ENCODE results near the gene ADAMTS12. TPM values are rescaled to one million over a fixed set of nuclear protein-coding genes. Genes with fewer than 3 reads are reported as not detected.

Gene ADAMTS12
- total and polyA plus RNA-seq, 4 donors: 0.49 to 6.4 (median 2.3) TPM

DNA sequence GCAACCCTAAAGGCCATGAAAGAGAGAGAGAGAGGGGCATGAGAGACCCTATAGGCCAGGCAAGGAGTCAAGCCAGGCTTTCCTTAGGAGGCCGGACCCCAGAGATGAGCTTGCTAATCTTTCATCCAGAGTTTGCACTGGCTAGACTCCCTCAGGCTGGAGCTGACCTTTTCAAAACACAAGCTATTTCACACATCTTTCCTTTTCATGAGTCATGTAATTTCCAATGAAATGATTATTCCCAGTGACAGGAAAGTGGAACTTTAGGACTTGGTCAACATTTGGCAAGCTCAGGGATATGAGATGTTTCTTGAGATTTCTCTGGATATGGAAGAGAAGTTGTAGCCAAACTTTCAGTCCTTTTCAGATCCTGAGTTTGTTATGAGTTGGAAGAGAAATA is 333.3 kb downstream of the ADAMTS12 start:
- WGBS: 90% methylated on average over 1 of the region's 1 CpG
- no peak for TF ChIP-seq HNF4G (IDR thresholded peaks at IDR 0.05)
- TF ChIP-seq, protein P1, sequence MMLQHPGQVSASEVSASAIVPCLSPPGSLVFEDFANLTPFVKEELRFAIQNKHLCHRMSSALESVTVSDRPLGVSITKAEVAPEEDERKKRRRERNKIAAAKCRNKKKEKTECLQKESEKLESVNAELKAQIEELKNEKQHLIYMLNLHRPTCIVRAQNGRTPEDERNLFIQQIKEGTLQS (IDR thresholded peaks at IDR 0.05): no peak
- Histone ChIP-seq H3K9me3 (ENCODE audit: control insufficient read depth in 4 of 4, low read length in 3 of 4) (no peaks in the 10 kb centered on the region), H3K27ac (ENCODE audit: low read depth in 1 of 2, low read length in 2 of 2) (no peak overlapping the region), H3K36me3 (ENCODE audit: control insufficient read depth in 4 of 4, insufficient read depth in 3 of 4, low read depth in 1 of 4, low read length in 3 of 4) (no peaks in the 10 kb centered on the region), H3K9ac (ENCODE audit: low read depth in 1 of 2, low read length in 2 of 2) (no peak overlapping the region), H3K4me1 (ENCODE audit: control insufficient read depth in 4 of 4, insufficient read depth in 4 of 4, low read length in 3 of 4) (no peaks in the 10 kb centered on the region), H3K4me3 (ENCODE audit: low read depth in 1 of 3, low read length in 3 of 3) (no peak overlapping the region), H3K27me3 (ENCODE audit: control insufficient read depth in 4 of 4, insufficient read depth in 4 of 4, low read length in 3 of 4) (no peaks in the 10 kb centered on the region)
- no peak for DNase-seq (ENCODE audit: low spot score)

DNA sequence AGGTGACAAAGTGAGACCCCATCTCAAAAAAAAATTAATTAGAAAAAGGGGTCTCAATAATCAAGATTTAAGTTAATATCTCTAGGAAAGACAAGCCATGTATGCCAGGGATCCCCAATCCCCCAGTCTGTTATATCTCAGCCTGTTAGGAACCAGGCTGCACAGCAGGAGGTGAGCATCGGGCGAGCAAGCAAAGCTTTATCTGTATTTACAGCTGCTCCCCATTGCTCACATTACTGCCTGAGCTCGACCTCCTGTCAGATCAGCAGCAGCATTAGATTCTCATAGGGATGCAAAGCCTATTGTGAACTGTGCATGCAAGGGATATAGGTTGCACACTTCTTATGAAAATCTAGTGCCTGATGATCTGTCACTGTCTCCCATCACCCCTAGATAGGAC is 334.2 kb downstream of the ADAMTS12 start:
- no peak overlapping the region for H3K27ac ChIP-seq (ENCODE audit: low read depth in 1 of 2, low read length in 2 of 2)
- H3K9ac ChIP-seq (ENCODE audit: low read depth in 1 of 2, low read length in 2 of 2): no peak overlapping the region
- H3K36me3 ChIP-seq (ENCODE audit: control insufficient read depth in 4 of 4, insufficient read depth in 3 of 4, low read depth in 1 of 4, low read length in 3 of 4): no peaks in the 10 kb centered on the region
- H3K9me3 ChIP-seq (ENCODE audit: control insufficient read depth in 4 of 4, low read length in 3 of 4): no peaks in the 10 kb centered on the region
- no peak overlapping the region for H3K4me3 ChIP-seq (ENCODE audit: low read depth in 1 of 3, low read length in 3 of 3)
- 79% methylated on average over 3 of the region's 3 CpGs for WGBS
- TF ChIP-seq RAD21 (IDR thresholded peaks at IDR 0.05): no peak
- TF ChIP-seq, protein P2, sequence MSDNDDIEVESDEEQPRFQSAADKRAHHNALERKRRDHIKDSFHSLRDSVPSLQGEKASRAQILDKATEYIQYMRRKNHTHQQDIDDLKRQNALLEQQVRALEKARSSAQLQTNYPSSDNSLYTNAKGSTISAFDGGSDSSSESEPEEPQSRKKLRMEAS (IDR thresholded peaks at IDR 0.05): no peak
- TF ChIP-seq, protein P3, sequence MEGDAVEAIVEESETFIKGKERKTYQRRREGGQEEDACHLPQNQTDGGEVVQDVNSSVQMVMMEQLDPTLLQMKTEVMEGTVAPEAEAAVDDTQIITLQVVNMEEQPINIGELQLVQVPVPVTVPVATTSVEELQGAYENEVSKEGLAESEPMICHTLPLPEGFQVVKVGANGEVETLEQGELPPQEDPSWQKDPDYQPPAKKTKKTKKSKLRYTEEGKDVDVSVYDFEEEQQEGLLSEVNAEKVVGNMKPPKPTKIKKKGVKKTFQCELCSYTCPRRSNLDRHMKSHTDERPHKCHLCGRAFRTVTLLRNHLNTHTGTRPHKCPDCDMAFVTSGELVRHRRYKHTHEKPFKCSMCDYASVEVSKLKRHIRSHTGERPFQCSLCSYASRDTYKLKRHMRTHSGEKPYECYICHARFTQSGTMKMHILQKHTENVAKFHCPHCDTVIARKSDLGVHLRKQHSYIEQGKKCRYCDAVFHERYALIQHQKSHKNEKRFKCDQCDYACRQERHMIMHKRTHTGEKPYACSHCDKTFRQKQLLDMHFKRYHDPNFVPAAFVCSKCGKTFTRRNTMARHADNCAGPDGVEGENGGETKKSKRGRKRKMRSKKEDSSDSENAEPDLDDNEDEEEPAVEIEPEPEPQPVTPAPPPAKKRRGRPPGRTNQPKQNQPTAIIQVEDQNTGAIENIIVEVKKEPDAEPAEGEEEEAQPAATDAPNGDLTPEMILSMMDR (IDR thresholded peaks at IDR 0.05; ENCODE audit: low read depth, low read length, missing input control): no peak
- no peak for TF ChIP-seq FOXA1 (IDR thresholded peaks at IDR 0.05)
- no peak for TF ChIP-seq RXRA (IDR thresholded peaks at IDR 0.05)
- TF ChIP-seq HNF4A (conservative IDR thresholded peaks at IDR 0.05): no peak
- TF ChIP-seq SP1 (IDR thresholded peaks at IDR 0.05): no peak
- no peaks in the 10 kb centered on the region for H3K27me3 ChIP-seq (ENCODE audit: control insufficient read depth in 4 of 4, insufficient read depth in 4 of 4, low read length in 3 of 4)
- no peaks in the 10 kb centered on the region for H3K4me1 ChIP-seq (ENCODE audit: control insufficient read depth in 4 of 4, insufficient read depth in 4 of 4, low read length in 3 of 4)
- no peak for DNase-seq (ENCODE audit: low spot score)

DNA sequence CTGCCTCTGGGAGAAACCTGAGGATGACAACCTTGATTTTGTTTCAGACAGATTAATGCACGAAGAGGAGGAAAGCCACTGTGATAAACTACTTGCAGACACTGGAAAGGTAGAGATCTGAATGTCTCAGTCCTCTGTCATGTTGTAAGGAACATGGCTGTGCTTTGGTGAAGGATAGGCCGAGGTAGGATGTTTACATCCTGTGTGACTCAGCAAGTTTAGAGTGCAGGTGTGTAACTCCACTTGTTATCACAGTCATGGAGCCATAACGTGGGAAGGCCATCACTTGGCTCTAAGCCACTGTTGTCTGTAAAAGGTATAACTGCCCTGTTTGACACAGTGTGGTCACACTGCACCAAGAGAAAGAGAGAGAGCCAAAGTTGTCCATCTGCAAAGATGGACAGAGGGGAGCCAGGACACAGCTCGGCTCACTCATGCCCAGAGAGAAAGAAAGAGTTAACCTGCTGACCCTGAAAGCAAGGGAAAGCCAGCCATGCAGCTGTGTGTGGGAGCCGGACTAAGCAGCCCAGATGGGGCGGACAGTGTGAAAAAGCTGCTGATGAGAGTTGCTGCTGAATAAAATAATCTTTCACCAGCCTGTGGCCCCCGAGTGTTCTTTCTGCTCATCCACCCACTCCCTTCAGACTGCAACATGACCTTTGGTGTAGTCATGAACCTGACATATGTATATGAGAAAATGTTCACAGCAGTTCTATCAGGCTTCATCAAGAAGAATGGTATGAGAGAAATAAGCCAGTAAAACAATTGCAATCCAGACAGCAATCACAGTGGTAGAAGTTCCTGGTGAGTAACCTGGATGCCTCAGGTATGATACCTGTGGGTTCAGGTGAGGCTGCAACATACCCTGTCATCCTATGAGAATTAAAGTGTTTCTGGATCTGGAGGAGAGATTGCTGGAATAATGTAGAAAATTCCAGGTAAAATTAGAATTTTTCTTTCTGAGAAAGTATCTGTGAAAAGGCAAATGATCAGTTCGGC is 335.2 kb downstream of the ADAMTS12 start:
- Histone ChIP-seq H3K27me3 (ENCODE audit: control insufficient read depth in 4 of 4, insufficient read depth in 4 of 4, low read length in 3 of 4) (no peaks in the 10 kb centered on the region), H3K9me3 (ENCODE audit: control insufficient read depth in 4 of 4, low read length in 3 of 4) (peaks cover 0 to 7% (median 0%) of the 10 kb centered on the region in 4 donors), H3K9ac (ENCODE audit: low read depth in 1 of 2, low read length in 2 of 2) (no peak overlapping the region), H3K27ac (ENCODE audit: low read depth in 1 of 2, low read length in 2 of 2) (no peak overlapping the region), H3K4me1 (ENCODE audit: control insufficient read depth in 4 of 4, insufficient read depth in 4 of 4, low read length in 3 of 4) (no peaks in the 10 kb centered on the region), H3K36me3 (ENCODE audit: control insufficient read depth in 4 of 4, insufficient read depth in 3 of 4, low read depth in 1 of 4, low read length in 3 of 4) (no peaks in the 10 kb centered on the region), H3K4me3 (ENCODE audit: low read depth in 1 of 3, low read length in 3 of 3) (no peak overlapping the region)
- WGBS: 79% methylated on average over 8 of the region's 8 CpGs
- DNase-seq (ENCODE audit: low spot score): no peak
- TF ChIP-seq FOXA1 (IDR thresholded peaks at IDR 0.05): no peak
- no peak for TF ChIP-seq RAD21 (IDR thresholded peaks at IDR 0.05)
- TF ChIP-seq, protein P4, sequence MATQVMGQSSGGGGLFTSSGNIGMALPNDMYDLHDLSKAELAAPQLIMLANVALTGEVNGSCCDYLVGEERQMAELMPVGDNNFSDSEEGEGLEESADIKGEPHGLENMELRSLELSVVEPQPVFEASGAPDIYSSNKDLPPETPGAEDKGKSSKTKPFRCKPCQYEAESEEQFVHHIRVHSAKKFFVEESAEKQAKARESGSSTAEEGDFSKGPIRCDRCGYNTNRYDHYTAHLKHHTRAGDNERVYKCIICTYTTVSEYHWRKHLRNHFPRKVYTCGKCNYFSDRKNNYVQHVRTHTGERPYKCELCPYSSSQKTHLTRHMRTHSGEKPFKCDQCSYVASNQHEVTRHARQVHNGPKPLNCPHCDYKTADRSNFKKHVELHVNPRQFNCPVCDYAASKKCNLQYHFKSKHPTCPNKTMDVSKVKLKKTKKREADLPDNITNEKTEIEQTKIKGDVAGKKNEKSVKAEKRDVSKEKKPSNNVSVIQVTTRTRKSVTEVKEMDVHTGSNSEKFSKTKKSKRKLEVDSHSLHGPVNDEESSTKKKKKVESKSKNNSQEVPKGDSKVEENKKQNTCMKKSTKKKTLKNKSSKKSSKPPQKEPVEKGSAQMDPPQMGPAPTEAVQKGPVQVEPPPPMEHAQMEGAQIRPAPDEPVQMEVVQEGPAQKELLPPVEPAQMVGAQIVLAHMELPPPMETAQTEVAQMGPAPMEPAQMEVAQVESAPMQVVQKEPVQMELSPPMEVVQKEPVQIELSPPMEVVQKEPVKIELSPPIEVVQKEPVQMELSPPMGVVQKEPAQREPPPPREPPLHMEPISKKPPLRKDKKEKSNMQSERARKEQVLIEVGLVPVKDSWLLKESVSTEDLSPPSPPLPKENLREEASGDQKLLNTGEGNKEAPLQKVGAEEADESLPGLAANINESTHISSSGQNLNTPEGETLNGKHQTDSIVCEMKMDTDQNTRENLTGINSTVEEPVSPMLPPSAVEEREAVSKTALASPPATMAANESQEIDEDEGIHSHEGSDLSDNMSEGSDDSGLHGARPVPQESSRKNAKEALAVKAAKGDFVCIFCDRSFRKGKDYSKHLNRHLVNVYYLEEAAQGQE (IDR thresholded peaks at IDR 0.05): no peak
- TF ChIP-seq, protein P1 (IDR thresholded peaks at IDR 0.05): no peak
- no peak for TF ChIP-seq EGR1 (IDR thresholded peaks at IDR 0.05; ENCODE audit: low read depth in 2 of 2)
- TF ChIP-seq GABPA (IDR thresholded peaks at IDR 0.05 in 1 of 2, conservative IDR thresholded peaks at IDR 0.05 in 1 of 2): no peak
- TF ChIP-seq FOXA2 (IDR thresholded peaks at IDR 0.05): no peak
- TF ChIP-seq RXRA (IDR thresholded peaks at IDR 0.05): no peak
- TF ChIP-seq, protein P2 (IDR thresholded peaks at IDR 0.05): no peak
- TF ChIP-seq, protein P5, sequence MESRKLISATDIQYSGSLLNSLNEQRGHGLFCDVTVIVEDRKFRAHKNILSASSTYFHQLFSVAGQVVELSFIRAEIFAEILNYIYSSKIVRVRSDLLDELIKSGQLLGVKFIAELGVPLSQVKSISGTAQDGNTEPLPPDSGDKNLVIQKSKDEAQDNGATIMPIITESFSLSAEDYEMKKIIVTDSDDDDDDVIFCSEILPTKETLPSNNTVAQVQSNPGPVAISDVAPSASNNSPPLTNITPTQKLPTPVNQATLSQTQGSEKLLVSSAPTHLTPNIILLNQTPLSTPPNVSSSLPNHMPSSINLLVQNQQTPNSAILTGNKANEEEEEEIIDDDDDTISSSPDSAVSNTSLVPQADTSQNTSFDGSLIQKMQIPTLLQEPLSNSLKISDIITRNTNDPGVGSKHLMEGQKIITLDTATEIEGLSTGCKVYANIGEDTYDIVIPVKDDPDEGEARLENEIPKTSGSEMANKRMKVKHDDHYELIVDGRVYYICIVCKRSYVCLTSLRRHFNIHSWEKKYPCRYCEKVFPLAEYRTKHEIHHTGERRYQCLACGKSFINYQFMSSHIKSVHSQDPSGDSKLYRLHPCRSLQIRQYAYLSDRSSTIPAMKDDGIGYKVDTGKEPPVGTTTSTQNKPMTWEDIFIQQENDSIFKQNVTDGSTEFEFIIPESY (IDR thresholded peaks at IDR 0.05): no peak

All from liver (tissue), 9 donors.